GM06990 (cell line): Measurements from ENCODE around the gene EFCAB8.

Source experiments
- DNase-seq: peaks from one replicate; pipeline ENCODE4 v3.0.0-alpha.2; 2011; ENCODE audit not compliant: insufficient read length; ENCODE audit errors: extremely low read depth
- H3K27me3 ChIP-seq: replicated peaks from 2 replicates; pipeline ENCODE4 v1.6.0; 2011; ENCODE audit warnings: low read length; ENCODE audit not compliant: control insufficient read depth, insufficient read depth
- H3K36me3 ChIP-seq: 2 replicates; pipeline ENCODE4 v1.5.1; 2011; ENCODE audit warnings: low read length; ENCODE audit not compliant: control insufficient read depth, insufficient read depth
- H3K4me3 ChIP-seq: replicated peaks from 2 replicates; pipeline ENCODE4 v1.5.1; 2011; ENCODE audit warnings: low read depth, mild to moderate bottlenecking, control low read depth, low read length
- CTCF ChIP-seq: IDR thresholded peaks from 2 replicates; pipeline ENCODE4 v1.5.1; 2011; ENCODE audit warnings: low read length, control low read depth, mild to moderate bottlenecking, inconsistent platforms; ENCODE audit not compliant: insufficient read depth, poor library complexity, severe bottlenecking

The EFCAB8 gene

GRCh38 chr20:32911355-32911754 lies 52.6 kb downstream of the EFCAB8 start:
- no peak overlapping the region for H3K4me3 ChIP-seq
- no peak for DNase-seq
- no peaks in the 10 kb centered on the region; the same call in 1 of the 2 replicates for H3K27me3 ChIP-seq
- no peak for TF ChIP-seq CTCF
- no peaks in the 10 kb centered on the region for H3K36me3 ChIP-seq

GRCh38 chr20:32912688-32913087 lies 54.0 kb downstream of the EFCAB8 start:
- TF ChIP-seq CTCF = no peak
- H3K36me3 ChIP-seq = no peaks in the 10 kb centered on the region
- no peaks in the 10 kb centered on the region; the same call in 1 of the 2 replicates for H3K27me3 ChIP-seq
- no peak for DNase-seq
- H3K4me3 ChIP-seq = no peak overlapping the region

- DNase-seq = no peak
- no peak overlapping the region for H3K4me3 ChIP-seq
- H3K36me3 ChIP-seq = no peaks in the 10 kb centered on the region
- H3K27me3 ChIP-seq = no peaks in the 10 kb centered on the region; the same call in 1 of the 2 replicates
- no peak for TF ChIP-seq CTCF
Observed at GRCh38 chr20:32914031-32914430, 55.3 kb downstream of the EFCAB8 start.

- Histone ChIP-seq H3K4me3 (no peak overlapping the region), H3K36me3 (no peaks in the 10 kb centered on the region), H3K27me3 (no peaks in the 10 kb centered on the region)
- no peak for DNase-seq
- no peak for TF ChIP-seq CTCF
Observed at GRCh38 chr20:32917191-32917950, 58.6 kb downstream of the EFCAB8 start.

GRCh38 chr20:32918296-32918695 lies 59.6 kb downstream of the EFCAB8 start:
- H3K27me3 ChIP-seq = no peaks in the 10 kb centered on the region
- no peak overlapping the region for H3K4me3 ChIP-seq
- no peak for TF ChIP-seq CTCF
- DNase-seq = no peak
- no peaks in the 10 kb centered on the region for H3K36me3 ChIP-seq
